ENCODE data around the gene RSRC2. TPM values are rescaled to one million over a fixed set of nuclear protein-coding genes. Genes with fewer than 3 reads are reported as not detected.
"Not testable (repeated sequence)": the region's sequence is repeated elsewhere in the genome, so short reads cannot be mapped to it uniquely, and the experiment has no call there.

RSRC2 gene
- total RNA-seq, 1 experiment from 2014 or later: 64.5 TPM

DNA sequence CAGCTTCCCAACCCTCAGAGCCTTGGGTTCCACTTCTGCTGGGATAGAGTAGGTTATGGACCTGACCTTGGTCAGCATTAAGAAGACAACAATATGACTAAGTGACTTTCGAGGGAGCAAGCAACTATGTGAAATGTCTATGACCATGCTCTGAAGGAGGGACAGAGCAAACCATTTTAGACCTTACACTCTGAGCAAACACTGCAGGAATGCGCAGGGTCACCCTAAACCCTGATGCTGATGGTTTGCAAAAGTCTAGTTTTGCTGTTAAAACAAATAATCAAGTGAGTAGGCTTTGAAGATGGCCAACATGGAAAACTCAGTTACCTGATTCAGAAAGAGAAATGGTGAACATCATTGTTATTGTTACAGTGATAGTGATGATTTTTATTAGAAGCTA, 34.7 kb downstream of the RSRC2 start:
- Histone ChIP-seq H3K4me2 (no peak overlapping the region), H3K9me2 (ENCODE audit: insufficient read depth) (no peaks in the 10 kb centered on the region), H3F3A (ENCODE audit: insufficient read depth, low read depth) (peaks cover 17% of the 10 kb centered on the region), H3K27me3 (ENCODE audit: insufficient read depth, low read depth) (no peaks in the 10 kb centered on the region), H3K27ac (no peak overlapping the region), H4K20me1 (ENCODE audit: insufficient read depth) (no peaks in the 10 kb centered on the region; the same call in 1 of the 2 replicates), H3K79me2 (ENCODE audit: low read depth) (peaks cover 22% of the 10 kb centered on the region), H2AFZ (no peak overlapping the region), H3K36me3 (ENCODE audit: low read depth) (peaks cover 48% of the 10 kb centered on the region), H3K4me3 (no peak overlapping the region), H3K9me3 (ENCODE audit: insufficient read depth, low read depth) (no peaks in the 10 kb centered on the region), H3K4me1 (replicated peaks; ENCODE audit: insufficient read depth) (no peaks in the 10 kb centered on the region)
- ChIA-PET POLR2A (ENCODE audit: unreplicated experiment) (interaction anchor here (0.6 to 0.9 kb wide), 2 partner anchors 9 to 97 kb away, joined by 5 to 9 read pairs; partner anchors contain the start of gene ZCCHC8), CTCF (no interaction called here)
- BruUV-seq (replicated peaks): no TSS peak
- DNase-seq: no peak
- intact Hi-C loops (cut with micrococcal nuclease; ENCODE audit: unreplicated experiment): no loop called here
- TF ChIP-seq CTCF (conservative IDR thresholded peaks at IDR 0.05) (no peak), EZH2 (IDR thresholded peaks at IDR 0.05; ENCODE audit: low read depth) (no peak)

GRCh38 chr12:122489038-122489437, 37.7 kb downstream of the RSRC2 start:
- DNase-seq: no peak
- Histone ChIP-seq H4K20me1 (ENCODE audit: insufficient read depth) (0 out of 2 replicates have a peak, but pooled peaks cover 5% of the 10 kb centered on the region), H3K27ac (no peak overlapping the region), H3K4me2 (no peak overlapping the region), H3K9me2 (ENCODE audit: insufficient read depth) (no peaks in the 10 kb centered on the region), H3K27me3 (ENCODE audit: insufficient read depth, low read depth) (no peaks in the 10 kb centered on the region), H3K4me1 (replicated peaks; ENCODE audit: insufficient read depth) (no peaks in the 10 kb centered on the region), H3K9me3 (ENCODE audit: insufficient read depth, low read depth) (no peaks in the 10 kb centered on the region), H3K36me3 (ENCODE audit: low read depth) (peaks cover 48% of the 10 kb centered on the region), H3K79me2 (ENCODE audit: low read depth) (no peaks in the 10 kb centered on the region; the same call in 1 of the 2 replicates), H2AFZ (no peak overlapping the region), H3F3A (ENCODE audit: insufficient read depth, low read depth) (peaks cover 24% of the 10 kb centered on the region), H3K4me3 (no peak overlapping the region)
- BruUV-seq (replicated peaks): no TSS peak
- TF ChIP-seq CTCF (conservative IDR thresholded peaks at IDR 0.05) (no peak), EZH2 (IDR thresholded peaks at IDR 0.05; ENCODE audit: low read depth) (no peak)
- CTCF ChIA-PET: no interaction called here
- POLR2A ChIA-PET (ENCODE audit: unreplicated experiment): no interaction called here
- intact Hi-C loops (cut with micrococcal nuclease; ENCODE audit: unreplicated experiment): no loop called here

DNA sequence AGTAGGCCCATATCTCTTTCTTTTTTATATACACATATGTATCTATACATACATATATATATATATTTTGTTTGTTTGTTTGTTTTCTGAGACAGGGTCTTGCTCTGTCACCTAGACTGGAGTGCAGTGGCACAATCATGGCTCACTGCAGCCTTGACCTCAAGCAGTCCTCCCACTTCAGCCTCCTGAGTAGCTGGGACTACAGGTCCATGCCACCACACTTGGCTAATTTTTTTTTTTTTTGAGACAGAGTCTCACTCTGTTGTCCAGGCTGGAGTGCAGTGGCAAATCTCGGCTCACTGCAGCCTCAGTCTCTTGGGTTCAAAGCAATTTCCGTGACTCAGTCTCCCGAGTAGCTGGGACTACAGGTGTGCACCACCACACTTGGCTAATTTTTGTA, 38.9 kb downstream of the RSRC2 start:
- H3K4me2 ChIP-seq; H3K27ac ChIP-seq; H3K4me3 ChIP-seq; H4K20me1 ChIP-seq (ENCODE audit: insufficient read depth); POLR2A ChIA-PET (ENCODE audit: unreplicated experiment); H3K4me1 ChIP-seq (replicated peaks; ENCODE audit: insufficient read depth); H3K27me3 ChIP-seq (ENCODE audit: insufficient read depth, low read depth); CTCF ChIA-PET; BruUV-seq (replicated peaks); H3K79me2 ChIP-seq (ENCODE audit: low read depth); DNase-seq; H2AFZ ChIP-seq; H3K9me2 ChIP-seq (ENCODE audit: insufficient read depth); H3K9me3 ChIP-seq (ENCODE audit: insufficient read depth, low read depth); intact Hi-C loops (cut with micrococcal nuclease; ENCODE audit: unreplicated experiment): not testable (repeated sequence)
- H3F3A ChIP-seq (ENCODE audit: insufficient read depth, low read depth): peaks cover 26% of the 10 kb centered on the region
- H3K36me3 ChIP-seq (ENCODE audit: low read depth): peaks cover 60% of the 10 kb centered on the region
